ENCODE measurements around the gene BOLA2.
"Not testable (repeated sequence)": the region's sequence is repeated elsewhere in the genome, so short reads cannot be mapped to it uniquely, and the experiment has no call there.

GRCh38 chr16:29405249-29405648 is 48.9 kb downstream of the BOLA2 start:
- not testable (repeated sequence) for TF ChIP-seq CTCF (conservative IDR thresholded peaks at IDR 0.05 in 1 of 2, IDR thresholded peaks at IDR 0.05 in 1 of 2; ENCODE audit: extremely low read depth in 1 of 2, insufficient read depth in 1 of 2, low read depth in 1 of 2, low read length in 2 of 2); EZH2 (IDR thresholded peaks at IDR 0.05; ENCODE audit: borderline replicate concordance, low read length)

Data from mammary epithelial cell (primary cell).